Prostate gland (tissue), 2 donors: ENCODE results near the gene FSCN2. TPM values are rescaled to one million over a fixed set of nuclear protein-coding genes. Genes with fewer than 3 reads are reported as not detected.
A peak's percentile ranks its signal among the peaks of the same experiment; 100 is the strongest.

Source experiments
- DNase-seq: peaks from one replicate; pipeline ENCODE4 v3.0.0-alpha.2; 2019; ENCODE audit warnings: low spot score
- H3K27ac ChIP-seq, 2 donors: fragments of 200-600 bp; sonication (generic); 2 replicates each; pipeline ENCODE4 v1.5.1; 2017 to 2019
- H3K27me3 ChIP-seq: fragments of 200-600 bp; sonication (generic); replicated peaks from 2 replicates; pipeline ENCODE4 v1.5.1; 2019; ENCODE audit not compliant: insufficient read depth
- H3K36me3 ChIP-seq, 2 donors: fragments of 200-600 bp; sonication (generic); 1 replicate in 1 of 2; 2 replicates in 1 of 2; pipeline versions ENCODE4 v1.5.1 to v1.8.1; 2017 to 2019
- H3K4me1 ChIP-seq: fragments of 200-600 bp; sonication (generic); replicated peaks from 2 replicates; pipeline ENCODE4 v1.5.1; 2019
- H3K4me3 ChIP-seq, 2 donors: fragments of 200-600 bp; sonication (generic); 2 replicates each; pipeline ENCODE4 v1.5.1; 2017 to 2019
- H3K9me3 ChIP-seq: fragments of 200-600 bp; sonication (generic); 2 replicates; pipeline ENCODE4 v1.5.1; 2017
- POLR2A ChIP-seq: fragments of 450-650 bp; IDR thresholded peaks from one replicate; pipeline ENCODE4 v1.6.1; 2016; ENCODE audit warnings: antibody characterized with exemption, mild to moderate bottlenecking
- POLR2AphosphoS5 ChIP-seq: sonication (generic); formaldehyde crosslinking; IDR thresholded peaks from one replicate; pipeline ENCODE4 v1.6.1; 2017; ENCODE audit warnings: antibody characterized with exemption
- WGBS: methylation state at CpG from one replicate; pipeline ENCODE4 v1.1.5; 2018; 5-methylcytosine and 5-hydroxymethylcytosine counted together
- intact Hi-C: fragments of 100-400 bp; cut with DNase I; formaldehyde crosslinking; loops from one replicate; pipeline ENCODE4 v1.14.2; 2022
- total RNA-seq, 2 donors: library from RNA; depleted of rRNA; stranded (reverse); fragments of >200 nt; gene quantifications; one replicate each; pipeline ENCODE4 v1.1.0, GENCODE V29; 2016
- TF ChIP-seq, protein P1 (sequence below), 4 experiments: fragments of 200-600 bp in 2 of 4; fragments of 450-650 bp in 2 of 4; sonication (generic) in 2 of 4; IDR thresholded peaks; 1 replicate in 3 of 4; 2 replicates in 1 of 4; pipeline ENCODE4 v1.5.1; 2016 to 2019; ENCODE audit warnings: antibody characterized with exemption in 4 of 4, mild to moderate bottlenecking in 2 of 4, moderate library complexity in 2 of 4

Gene FSCN2
- total RNA-seq, 2 donors from 2014 or later: 3.1 to 5.6 TPM

DNA sequence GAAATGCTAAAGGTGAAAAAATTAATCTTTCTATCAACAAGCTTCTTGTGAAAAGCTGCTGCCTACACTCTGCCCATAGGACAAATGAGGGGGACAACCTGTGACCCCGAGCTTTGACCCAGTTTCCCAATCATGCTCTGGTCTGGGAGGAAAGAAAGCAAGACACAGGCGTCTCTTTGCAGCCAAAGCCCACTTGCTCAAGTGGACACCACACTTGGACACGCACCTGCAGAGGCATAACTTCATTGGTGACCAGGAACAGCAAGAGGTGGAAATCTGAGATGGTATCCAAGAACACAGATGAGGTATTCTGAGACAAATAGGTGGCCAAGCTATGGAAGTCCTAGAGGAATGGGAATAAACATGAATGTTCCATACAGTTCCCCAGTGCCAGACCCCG is 39.0 kb downstream of the FSCN2 start:
- intact Hi-C loops: loop anchor here (5.0 kb wide), 1 partner anchor 50 kb away; no protein-coding TSS in a partner anchor
- peaks cover 20% of the 10 kb centered on the region for H3K4me1 ChIP-seq
- no peaks in the 10 kb centered on the region for H3K9me3 ChIP-seq
- peak overlapping the region in 1 of 2 donors; percentile 12 for H3K4me3 ChIP-seq
- no peak for DNase-seq
- H3K27ac ChIP-seq: peak overlapping the region; percentile 66 to 74
- TF ChIP-seq, protein P1, sequence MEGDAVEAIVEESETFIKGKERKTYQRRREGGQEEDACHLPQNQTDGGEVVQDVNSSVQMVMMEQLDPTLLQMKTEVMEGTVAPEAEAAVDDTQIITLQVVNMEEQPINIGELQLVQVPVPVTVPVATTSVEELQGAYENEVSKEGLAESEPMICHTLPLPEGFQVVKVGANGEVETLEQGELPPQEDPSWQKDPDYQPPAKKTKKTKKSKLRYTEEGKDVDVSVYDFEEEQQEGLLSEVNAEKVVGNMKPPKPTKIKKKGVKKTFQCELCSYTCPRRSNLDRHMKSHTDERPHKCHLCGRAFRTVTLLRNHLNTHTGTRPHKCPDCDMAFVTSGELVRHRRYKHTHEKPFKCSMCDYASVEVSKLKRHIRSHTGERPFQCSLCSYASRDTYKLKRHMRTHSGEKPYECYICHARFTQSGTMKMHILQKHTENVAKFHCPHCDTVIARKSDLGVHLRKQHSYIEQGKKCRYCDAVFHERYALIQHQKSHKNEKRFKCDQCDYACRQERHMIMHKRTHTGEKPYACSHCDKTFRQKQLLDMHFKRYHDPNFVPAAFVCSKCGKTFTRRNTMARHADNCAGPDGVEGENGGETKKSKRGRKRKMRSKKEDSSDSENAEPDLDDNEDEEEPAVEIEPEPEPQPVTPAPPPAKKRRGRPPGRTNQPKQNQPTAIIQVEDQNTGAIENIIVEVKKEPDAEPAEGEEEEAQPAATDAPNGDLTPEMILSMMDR (IDR thresholded peaks at IDR 0.05): no peak
- TF ChIP-seq POLR2AphosphoS5 (no peak), POLR2A (no peak)
- no peaks in the 10 kb centered on the region for H3K27me3 ChIP-seq
- 28% methylated on average over 4 of the region's 4 CpGs for WGBS
- peaks cover 3 to 13% of the 10 kb centered on the region in 2 donors for H3K36me3 ChIP-seq

- peaks cover 3 to 13% of the 10 kb centered on the region in 2 donors for H3K36me3 ChIP-seq
- intact Hi-C loops: loop anchor here (5.0 kb wide), 1 partner anchor 51 kb away; no protein-coding TSS in a partner anchor
- no peak overlapping the region for H3K4me3 ChIP-seq
- H3K9me3 ChIP-seq: no peaks in the 10 kb centered on the region
- DNase-seq: no peak
- no peaks in the 10 kb centered on the region for H3K27me3 ChIP-seq
- peak overlapping the region; percentile 13 to 66 for H3K27ac ChIP-seq
- WGBS: 80% methylated on average over 10 of the region's 10 CpGs
- peaks cover 20% of the 10 kb centered on the region for H3K4me1 ChIP-seq
- TF ChIP-seq, protein P1 (IDR thresholded peaks at IDR 0.05): no peak
- TF ChIP-seq POLR2AphosphoS5 (no peak), POLR2A (no peak)
These were observed 40.2 kb downstream of the FSCN2 start for GRCh38 chr17:81568416-81568815.

- Histone ChIP-seq H3K27me3 (no peaks in the 10 kb centered on the region), H3K9me3 (no peaks in the 10 kb centered on the region), H3K4me1 (peaks cover 27% of the 10 kb centered on the region), H3K27ac (no peak overlapping the region), H3K4me3 (no peak overlapping the region), H3K36me3 (peaks cover 3 to 13% of the 10 kb centered on the region in 2 donors)
- intact Hi-C loops: loop anchor here (5.0 kb wide), 1 partner anchor 53 kb away; no protein-coding TSS in a partner anchor
- no peak for TF ChIP-seq POLR2A
- TF ChIP-seq, protein P1 (IDR thresholded peaks at IDR 0.05): no peak
- TF ChIP-seq POLR2AphosphoS5: no peak
- no peak for DNase-seq
- WGBS: 97% methylated on average over 13 of the region's 18 CpGs
These were observed 41.9 kb downstream of the FSCN2 start for GRCh38 chr17:81569986-81570514.

- 77% methylated on average over 11 of the region's 11 CpGs for WGBS
- intact Hi-C loops: no loop called here
- H3K36me3 ChIP-seq: peaks cover 3 to 13% of the 10 kb centered on the region in 2 donors
- H3K4me3 ChIP-seq: no peak overlapping the region
- DNase-seq: no peak
- H3K9me3 ChIP-seq: no peaks in the 10 kb centered on the region
- TF ChIP-seq, protein P1 (IDR thresholded peaks at IDR 0.05): no peak
- no peak for TF ChIP-seq POLR2A
- no peak for TF ChIP-seq POLR2AphosphoS5
- no peak overlapping the region for H3K27ac ChIP-seq
- H3K4me1 ChIP-seq: peaks cover 23% of the 10 kb centered on the region
- no peaks in the 10 kb centered on the region for H3K27me3 ChIP-seq
These were observed 42.8 kb downstream of the FSCN2 start for GRCh38 chr17:81570964-81571363.

GRCh38 chr17:81572563-81573168 is 44.5 kb downstream of the FSCN2 start:
- no peak overlapping the region for H3K27ac ChIP-seq
- H3K9me3 ChIP-seq: no peaks in the 10 kb centered on the region
- WGBS: 79% methylated on average over 12 of the region's 12 CpGs
- H3K4me3 ChIP-seq: no peak overlapping the region
- no peak for TF ChIP-seq POLR2AphosphoS5
- no peak for TF ChIP-seq POLR2A
- TF ChIP-seq, protein P1 (IDR thresholded peaks at IDR 0.05): no peak
- H3K4me1 ChIP-seq: peaks cover 22% of the 10 kb centered on the region
- DNase-seq: no peak
- intact Hi-C loops: no loop called here
- H3K36me3 ChIP-seq: peaks cover 3 to 13% of the 10 kb centered on the region in 2 donors
- H3K27me3 ChIP-seq: no peaks in the 10 kb centered on the region
